OCI-LY7 (cell line): ENCODE data around the gene LGR6.

ENCODE experiments used
- CTCF ChIP-seq: fragments of 200-600 bp; sonication (generic); conservative IDR thresholded peaks from 2 replicates; pipeline ENCODE4 v1.5.1; 2014; ENCODE audit warnings: mild to moderate bottlenecking, antibody characterized with exemption, low read length, moderate library complexity, mixed read lengths
- EZH2phosphoT487 ChIP-seq: fragments of 200-600 bp; sonication (generic); IDR thresholded peaks from 2 replicates; pipeline ENCODE4 v1.6.1; 2018; ENCODE audit warnings: low read depth, borderline replicate concordance, mild to moderate bottlenecking, mixed run types, antibody characterized with exemption, low read length, moderate library complexity, mixed read lengths

DNA sequence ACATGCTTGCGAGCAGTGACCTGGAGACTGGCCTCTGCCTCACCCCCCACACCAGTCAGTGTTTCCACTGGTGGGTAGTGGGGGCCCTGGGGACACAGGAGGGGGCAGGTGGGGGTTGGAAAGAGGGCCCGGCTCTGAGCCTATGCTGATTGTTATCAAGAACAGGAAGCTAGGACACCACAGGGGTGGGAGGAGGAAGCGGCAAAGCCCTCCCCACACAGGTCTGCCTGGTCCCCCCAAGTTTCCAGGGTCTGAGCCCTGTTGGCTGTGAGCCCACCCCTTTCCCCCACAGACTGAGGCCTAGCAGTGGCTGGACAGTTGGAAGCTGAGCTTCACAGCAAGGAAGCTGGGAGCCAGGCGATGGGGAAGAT is 31.6 kb upstream of the LGR6 start:
- no peak for TF ChIP-seq CTCF
- TF ChIP-seq EZH2phosphoT487 = no peak
